Embryonic facial prominence (tissue), 1 donor: ENCODE measurements around the gene IL2RA.
"Not testable (repeated sequence)": the region's sequence is repeated elsewhere in the genome, so short reads cannot be mapped to it uniquely, and the experiment has no call there.

Experiments used
- DNase-seq: peaks from one replicate; pipeline ENCODE4 v3.0.0-alpha.2; 2016; ENCODE audit errors: extremely low spot score

Gene IL2RA

DNA sequence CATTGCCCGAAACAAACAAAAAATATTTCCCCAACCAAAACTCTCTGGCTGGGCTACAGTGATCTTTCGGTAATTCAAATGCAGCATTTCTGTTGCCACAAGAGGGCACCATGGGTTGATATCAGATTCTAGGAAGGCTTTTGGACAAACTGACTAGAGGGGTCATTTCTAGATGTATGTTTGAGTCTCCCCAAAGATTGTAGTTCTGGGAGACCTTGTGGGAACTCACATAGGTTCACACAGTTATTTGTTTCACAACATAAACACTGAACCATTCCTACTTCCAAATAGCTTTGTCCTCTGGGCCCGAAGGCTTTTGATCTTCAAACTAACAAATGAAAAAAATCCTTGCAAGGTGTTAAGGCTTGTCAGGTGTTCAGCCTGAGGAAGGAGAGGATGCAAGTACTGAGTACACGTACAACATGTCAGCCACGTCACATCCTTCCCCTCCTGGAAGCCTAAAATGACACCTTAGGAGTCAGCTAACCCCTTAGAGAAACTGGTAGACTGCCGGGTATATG is 47.9 kb downstream of the IL2RA start:
- no peak for DNase-seq

DNA sequence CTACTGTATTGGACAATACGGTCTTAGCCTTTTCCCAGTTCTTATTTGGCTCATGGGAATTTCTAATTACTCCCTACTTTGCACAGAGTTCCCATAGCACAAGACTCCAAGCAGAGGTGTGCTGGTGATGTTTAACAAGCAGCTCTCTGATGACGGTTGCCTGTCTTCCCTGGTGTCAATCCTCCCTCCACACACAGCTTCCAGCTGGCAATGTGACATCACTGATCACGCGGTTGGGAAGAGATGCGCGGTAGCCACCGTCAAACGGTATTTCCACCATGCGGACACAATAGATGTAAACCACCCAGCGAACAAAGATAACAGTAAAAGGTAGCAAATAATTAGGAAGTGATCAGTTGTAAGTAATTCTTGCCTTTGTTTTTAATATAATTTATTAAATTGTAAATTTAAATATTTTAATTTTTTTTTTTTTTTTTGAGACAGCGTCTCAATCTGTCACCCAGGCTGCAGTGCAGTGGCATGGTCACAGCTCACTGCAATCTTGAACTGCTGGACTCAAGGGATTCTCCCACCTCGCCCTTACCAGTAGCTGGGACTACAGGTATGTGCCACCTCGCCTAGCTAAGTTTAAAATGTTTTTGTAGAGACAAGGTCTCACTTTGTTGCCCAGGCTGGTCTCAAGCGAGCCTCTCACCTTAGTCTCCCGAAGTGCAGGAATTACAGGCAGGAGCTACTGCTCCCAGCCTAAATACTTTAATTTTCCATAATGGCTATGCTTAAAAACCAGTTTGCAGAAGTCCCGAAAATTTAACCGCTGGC is 48.6 kb downstream of the IL2RA start:
- no peak for DNase-seq

DNA sequence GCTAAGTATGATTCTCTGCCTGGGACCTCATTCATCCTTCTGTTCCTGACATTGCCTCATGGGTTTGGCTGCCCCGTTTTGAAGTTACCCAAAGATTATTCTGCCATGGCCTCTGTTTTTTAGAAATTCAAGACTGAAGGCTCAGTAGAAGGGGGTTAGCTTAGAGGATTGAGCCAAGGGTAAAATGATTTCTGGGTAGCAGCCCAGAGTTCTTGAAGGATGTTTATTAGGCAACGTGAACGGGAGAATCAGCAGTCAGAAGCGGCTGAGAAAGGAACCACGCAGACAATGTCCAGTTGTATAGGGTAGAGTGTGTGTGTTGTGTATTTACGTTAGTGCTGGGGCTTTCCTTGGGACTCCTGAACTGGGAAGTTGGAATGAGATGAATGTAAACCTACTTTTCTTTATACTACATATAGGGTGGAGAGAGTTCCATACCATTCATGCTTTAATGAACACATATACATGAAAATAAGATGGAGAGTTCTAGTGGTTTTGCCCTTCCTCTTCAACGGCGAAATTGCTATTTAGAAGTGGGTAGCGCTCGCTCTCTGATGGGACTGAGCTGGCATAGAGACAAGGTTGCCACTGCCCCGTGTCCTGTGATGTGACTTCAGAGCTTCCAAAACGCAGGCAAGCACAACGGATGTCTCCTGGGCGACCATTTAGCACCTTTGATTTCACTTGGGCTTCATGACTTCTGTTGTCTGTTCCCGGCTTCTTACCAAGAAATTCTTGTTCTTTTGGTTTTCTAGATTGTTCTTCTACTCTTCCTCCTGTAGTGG is 49.9 kb downstream of the IL2RA start:
- DNase-seq, result no peak

DNA sequence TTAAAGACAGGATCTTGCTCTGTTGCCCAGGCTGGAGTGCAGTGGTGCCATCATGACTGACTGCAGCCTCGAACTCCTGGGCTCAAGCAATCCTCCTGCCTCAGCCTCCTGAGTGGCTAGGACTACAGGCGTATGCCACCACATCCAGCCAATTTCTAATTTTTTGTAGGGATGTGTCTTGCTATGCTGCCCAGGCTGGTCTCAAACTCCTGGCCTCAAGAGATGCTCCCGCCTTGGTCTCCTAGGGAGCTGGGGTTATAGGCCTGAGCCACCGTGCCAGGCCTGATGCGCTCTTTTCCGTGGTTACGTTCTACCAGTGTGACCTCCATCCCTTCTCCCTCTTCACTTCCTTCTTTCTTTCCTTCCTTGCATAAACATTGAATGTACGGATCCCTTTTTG is 50.6 kb downstream of the IL2RA start:
- no peak for DNase-seq

DNA sequence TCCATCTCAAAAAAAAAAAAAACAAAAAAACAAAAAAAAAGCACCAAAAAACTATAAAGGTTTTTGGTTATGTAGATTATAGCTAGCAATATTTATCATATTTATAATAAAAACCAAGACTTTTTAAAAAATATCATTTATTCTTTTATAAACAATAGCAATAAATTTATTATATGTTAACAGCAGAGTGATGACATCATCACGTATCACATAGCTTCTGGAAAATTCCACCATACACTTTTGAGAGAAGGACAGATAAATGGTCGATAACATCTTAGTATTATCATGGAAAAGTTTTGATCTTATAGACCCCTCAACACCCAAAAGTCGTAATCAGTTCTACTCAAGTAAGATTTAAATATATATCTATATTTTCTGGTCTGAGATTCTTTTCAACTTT is 51.6 kb downstream of the IL2RA start:
- no peak for DNase-seq

DNA sequence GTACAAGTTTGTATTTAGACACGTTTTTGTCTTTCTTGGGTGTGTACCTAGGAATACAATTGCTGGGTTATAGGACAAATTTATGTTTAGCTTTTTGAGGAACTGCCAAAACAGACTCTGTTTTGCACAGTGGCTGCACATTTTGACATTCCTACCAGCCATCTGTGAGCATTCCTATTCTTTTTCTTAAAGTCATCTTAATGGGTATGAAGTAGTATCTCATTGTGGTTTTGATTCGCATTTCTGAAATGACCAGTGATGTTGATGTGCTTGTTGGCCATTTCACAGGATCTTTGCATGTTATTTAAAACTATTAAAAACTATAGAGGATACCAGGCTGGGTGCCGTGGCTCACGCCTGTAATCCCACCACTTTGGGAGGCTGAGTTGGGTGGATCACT is 52.2 kb downstream of the IL2RA start:
- DNase-seq, result no peak

DNA sequence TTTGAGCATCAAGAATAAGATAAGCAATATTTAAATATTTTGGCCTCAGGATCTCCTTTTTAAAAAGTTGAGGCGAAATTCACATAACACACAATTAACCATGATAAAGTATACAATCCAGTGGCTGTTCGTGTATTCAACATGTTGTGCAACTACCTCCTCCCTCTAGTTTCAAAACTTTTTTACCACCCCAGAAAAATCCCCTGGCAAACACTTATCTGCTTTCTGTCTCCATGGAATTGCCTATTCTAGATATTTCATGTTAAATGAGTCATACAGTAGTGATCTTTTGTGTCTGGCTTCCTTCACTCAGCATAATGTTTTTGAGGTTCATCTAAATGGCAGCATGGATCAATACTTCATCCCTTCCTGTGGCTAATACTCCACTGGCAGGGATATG is 53.0 kb downstream of the IL2RA start:
- no peak for DNase-seq

DNA sequence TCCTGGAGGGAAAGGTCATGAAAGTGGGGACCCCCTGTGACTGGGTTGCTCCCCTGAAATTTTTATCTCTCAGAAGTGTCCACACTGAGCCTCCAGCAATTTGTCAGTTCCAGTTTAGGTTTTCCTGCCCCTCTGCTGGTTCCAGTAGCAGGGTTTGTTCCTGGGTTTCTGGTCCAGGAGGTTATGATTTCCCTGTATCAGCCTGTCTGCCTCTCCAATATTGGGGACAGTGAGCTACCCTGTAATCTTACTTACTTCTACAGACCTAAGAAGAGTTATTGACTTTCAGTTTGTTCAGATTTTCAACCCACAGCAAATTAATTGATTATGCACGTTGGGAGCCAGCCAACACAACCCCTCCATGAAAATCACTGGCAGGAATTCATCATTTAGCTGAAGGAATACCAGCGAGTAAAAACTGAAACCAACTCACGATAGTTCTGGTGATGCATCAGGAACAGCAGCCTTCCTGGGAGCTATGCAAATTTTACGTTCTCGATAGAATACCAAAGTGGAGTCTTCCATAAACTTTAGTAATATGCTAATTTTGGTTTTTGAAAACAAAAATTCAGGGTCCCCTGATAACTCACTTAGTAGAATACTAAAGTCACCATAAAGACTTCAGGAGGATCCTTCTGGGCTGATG is 53.5 kb downstream of the IL2RA start:
- DNase-seq, result no peak

DNA sequence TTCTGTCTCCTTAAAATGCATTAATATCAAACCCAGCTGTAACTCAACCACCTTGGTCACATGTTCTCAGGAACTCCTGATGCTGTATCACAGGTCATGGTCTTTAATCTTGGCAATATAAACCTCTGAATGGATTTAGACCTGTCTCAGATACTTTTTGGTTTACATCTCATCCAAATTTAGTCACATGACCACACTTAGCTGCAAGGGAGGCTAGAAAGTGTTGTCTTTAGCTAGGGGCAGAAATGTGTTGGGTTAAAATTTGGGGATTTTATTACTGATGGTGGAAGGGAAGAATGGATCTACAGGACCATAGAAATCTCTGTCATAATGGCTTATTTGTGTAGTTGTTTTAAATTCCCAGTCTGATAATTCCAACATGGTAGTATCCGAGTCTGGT is 55.2 kb downstream of the IL2RA start:
- no peak for DNase-seq

DNA sequence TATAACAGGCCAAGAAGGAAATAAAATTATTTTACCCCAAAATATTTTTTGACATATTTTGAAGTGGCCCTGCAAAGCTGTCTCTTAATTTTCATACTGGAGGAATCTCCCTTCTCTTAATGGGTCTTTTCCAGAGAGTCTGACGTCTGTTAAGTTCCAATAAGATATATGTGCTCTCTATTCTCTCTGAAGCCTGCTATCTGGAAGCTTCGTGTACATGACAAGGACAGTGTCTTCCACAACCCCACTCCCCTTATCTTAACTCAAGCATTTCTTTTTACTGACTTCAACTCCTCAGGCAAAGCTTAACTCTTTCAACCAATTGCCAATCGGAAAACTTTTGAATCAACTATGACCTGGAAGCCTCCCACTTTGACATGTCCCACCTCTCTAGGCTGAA is 55.6 kb downstream of the IL2RA start:
- no peak for DNase-seq

DNA sequence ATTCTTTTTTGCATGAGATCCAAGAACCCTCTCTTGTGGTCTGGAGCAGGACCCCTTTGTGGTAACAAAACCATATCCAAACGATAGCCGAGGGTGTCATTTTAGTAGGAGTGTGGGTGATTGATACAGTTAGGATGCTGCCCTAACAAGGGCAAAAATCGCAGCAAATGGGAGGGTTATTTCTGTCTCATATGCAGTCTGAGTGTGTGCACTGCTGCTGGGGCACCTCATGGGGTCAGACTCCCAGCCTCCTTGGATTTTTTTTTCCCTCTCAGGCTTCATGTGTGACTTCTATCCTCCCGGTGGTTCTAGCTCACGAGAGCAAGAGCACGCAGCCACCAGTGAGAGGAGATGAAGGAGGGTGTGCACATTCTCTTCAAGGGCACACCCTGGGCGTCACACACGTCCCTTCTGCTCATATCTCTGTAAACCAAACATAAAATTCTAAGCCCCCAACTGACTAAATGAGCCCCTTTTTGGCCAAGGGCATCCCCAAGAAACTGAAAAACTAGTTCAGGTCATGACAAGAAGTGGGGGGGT is 56.2 kb downstream of the IL2RA start:
- no peak for DNase-seq

DNA sequence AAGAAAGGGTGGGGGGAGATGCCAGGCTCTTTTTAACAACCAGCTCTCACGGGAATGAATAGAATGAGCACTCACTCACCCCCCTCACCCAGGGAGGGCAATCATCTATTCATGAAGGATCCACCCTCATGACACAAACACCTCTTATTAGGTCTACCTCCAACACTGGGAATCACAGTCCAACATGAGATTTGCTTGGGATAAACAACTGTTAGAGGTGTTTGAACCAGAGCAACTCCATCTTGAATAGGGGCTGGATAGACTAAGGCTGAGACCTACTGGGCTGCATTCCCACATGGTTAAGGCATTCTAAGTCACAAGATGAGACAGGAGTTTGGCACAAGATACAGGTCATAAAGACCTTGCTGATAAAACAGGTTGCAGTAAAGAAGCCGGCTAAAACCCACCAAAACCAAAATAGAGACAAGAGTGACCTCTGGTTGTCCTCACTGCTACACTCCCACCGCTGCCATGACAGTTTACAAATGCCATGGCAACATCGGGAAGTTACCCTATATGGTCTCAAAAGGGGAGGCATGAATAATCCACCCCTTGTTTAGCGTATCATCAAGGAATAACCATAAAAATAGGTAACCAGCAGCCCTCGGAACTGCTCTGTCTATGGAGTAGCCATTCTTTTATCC is 56.9 kb downstream of the IL2RA start:
- DNase-seq, result not testable (repeated sequence)

DNA sequence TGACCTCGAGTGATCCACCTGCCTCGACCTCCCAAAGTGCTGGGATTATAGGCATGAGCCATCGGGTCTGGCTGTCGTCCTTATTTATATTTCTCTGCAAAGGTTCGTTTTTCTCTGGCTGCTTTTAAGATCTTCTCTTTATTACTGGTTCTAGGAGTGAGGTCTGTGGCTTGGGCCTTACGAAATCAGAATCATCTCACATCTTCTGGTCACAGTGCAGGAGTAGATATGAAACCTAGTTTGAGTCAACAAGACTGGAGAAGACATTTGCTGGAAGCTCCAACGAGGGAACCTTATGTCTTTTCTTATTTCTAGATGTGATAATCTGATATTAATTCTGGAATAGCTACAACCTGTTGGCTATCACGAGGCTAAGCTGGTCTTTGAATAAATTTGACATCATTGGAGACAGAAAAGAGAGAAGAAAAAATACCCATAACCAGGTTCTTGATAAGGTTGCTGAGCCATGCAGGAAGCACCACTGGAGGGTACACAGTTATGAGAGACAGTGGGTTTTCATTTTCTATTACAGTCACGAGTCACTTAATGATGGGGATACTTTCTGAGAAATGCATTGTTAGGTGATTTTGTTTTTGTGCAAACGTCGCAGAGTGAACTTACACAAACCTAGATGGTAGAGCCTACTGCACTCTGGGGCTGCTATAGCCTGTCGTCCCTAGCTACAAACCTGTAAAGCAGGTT is 59.2 kb downstream of the IL2RA start:
- DNase-seq, result no peak

DNA sequence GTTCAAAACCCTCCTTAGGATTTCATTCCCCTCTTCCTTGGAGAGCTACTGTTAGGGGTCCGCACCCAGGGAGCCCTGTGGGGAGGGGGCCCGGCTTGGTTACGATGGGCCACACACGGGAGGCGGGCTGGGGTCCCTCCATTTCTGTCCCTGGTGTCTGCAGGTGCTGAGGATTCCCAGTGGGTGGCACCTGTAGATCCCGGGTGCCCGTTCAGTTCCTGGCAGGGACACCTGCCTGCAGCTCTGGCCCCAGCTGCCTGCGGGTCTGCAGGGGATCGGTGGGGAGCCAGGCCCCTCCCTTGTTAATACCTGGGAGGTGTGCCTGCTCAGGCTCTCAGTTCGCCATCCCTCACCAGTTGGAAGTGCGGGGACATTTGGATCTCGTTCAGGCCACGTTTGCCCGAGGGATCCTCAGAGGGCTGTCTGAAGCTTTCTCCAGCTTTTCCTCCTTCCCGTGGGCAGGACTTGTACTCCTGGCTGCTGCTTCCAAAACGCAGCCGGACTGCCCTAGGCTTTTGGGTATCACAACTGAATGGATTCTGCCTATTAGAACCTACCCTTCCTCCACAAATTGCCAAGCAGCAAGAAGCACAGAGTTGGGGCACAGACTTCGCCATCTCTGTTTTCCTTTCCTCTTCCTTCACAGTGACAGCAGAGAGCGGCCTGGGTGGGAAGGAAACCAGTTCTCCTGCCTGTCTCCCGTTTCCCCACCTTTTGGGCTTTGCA is 62.6 kb downstream of the IL2RA start:
- no peak for DNase-seq

DNA sequence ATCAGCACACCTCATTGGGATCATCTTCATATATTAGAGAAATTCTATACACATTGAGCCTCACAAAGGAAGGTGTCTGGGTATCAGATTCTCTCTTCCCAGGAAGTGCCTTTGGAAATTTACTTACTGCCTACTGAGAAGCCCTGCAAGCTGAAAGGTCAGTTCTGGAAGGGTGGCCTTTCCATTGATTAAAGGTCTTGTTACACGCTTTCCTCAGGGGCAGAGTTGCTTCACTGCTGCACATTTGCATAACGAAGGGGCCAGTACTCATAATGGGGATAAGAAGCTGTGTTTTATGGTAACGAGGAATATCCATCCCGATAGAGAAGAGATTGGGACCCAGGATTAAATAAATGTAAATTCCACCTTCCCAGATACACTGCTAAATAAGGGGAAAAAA is 65.5 kb downstream of the IL2RA start:
- no peak for DNase-seq

DNA sequence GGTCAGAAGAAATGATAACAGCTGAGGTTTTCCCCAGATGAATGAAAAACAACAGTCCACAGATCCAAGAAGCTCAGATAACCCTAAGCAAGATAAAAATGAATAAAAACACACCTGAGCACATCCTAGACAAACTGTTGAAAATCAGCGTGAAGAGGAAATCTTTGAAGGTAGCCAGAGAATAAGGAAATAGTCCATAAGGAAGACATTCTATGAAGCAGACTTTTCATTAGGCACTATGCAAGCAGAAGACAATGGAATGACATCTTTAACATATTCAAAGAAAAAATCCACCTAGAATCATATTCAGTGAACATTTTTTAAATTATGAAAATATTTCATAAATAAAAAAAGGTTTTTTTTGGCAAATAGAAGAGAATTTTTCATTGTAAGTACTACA is 69.8 kb downstream of the IL2RA start:
- DNase-seq, result no peak

DNA sequence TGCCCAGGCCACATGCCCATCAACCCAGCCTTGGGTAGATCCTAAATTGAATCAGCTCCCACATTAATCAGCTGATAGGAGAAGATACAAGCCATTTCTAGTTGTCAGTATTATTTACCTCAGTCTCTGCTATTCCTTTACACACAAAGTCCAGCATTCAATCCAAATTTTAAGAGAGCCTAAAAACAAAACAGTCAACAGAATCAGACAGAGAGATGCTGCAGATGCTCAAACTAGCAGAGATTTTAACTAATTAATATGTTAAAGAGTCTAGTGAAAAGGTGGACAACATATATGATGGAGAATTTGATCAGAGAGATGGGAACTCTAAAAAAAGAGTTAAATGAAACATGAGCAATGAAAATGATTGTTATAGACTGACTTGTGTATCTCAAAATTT is 70.5 kb downstream of the IL2RA start:
- DNase-seq, result no peak

DNA sequence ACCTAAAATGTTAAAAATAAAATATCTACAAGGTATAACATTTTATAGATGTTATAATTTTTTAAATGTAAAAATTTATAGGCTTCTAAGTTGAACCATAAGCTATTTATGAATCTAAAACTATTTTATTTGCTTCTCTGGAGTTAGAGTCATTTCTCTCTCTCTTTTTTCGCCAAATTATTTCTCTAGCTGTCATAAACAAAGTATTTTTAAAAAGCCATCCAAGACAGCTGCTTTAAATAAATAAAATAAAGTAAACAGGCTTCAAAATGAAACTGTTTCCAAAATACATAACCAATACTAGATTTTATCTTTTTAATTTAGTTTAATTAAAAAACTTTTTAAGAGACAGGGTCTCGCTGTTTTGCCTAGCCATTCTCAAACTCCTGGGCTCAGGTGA is 72.4 kb downstream of the IL2RA start:
- DNase-seq, result no peak

DNA sequence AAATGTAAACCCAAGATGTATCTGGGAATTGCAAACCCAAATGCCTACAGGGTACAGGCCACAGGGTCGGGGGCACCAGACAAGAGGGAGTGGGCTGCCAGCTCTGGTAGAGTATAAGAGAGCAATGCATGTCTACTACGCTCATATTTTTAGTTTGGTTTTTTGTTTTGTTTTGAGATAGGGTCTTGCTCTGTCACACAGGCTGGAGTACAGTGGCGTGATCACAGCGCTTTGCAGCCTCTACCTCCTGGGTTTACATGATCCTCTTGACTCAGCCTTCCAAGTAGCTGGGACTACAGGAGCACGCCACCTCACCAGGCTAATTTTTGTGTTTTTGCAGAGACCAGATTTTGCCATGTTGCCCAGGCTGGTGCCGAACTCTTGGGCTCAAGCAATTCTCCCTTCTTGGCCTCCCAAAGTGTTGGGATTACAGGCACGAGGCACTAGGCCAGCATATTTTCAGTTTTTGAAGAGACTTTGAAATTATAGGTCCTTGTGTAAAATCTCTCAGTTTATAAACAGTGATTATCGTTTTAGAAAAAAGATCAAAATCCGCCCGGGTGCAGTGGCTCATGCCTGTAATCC is 73.7 kb downstream of the IL2RA start:
- DNase-seq, result no peak

DNA sequence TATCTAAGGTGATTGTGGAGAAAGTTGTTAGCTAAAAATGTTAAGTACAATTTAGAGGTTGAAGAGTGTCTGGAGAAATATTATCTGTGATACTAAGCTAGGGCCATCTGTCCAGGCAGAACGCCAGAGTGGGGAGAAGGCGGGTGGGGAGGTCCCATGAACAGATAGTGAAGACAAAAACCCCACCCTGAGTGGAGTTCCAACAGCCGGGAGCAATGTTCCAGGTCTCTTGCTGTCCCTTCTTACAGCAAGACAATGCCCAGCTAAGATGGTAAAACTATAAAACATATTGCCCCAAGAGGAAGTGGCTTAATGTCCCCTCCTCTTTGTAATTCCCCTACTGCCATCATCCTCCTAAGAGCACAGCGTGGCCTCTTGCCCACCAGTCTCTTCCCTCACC is 74.4 kb downstream of the IL2RA start:
- no peak for DNase-seq
